ENCODE data around the gene CFAP210.

The CFAP210 gene

GRCh38 chr2:169676850-169677249 lies 17.4 kb downstream of the CFAP210 start:
- Histone ChIP-seq H3K27me3 (ENCODE audit: control insufficient read depth in 1 of 2, insufficient read depth in 1 of 2, low read length in 2 of 2) (no peaks in the 10 kb centered on the region), H3K9me3 (ENCODE audit: control insufficient read depth, low read length) (no peaks in the 10 kb centered on the region), H3K36me3 (ENCODE audit: control insufficient read depth in 1 of 2, insufficient read depth in 2 of 2, low read depth in 1 of 2, low read length in 2 of 2) (no peaks in the 10 kb centered on the region), H4K91ac (ENCODE audit: low read length) (no peak overlapping the region), H3K4me2 (ENCODE audit: low read length, poor library complexity, severe bottlenecking) (no peak overlapping the region), H3K14ac (ENCODE audit: low read length in 2 of 2) (no peak overlapping the region), H2BK120ac (ENCODE audit: low read depth, low read length) (no peak overlapping the region), H3K4me1 (ENCODE audit: control insufficient read depth, insufficient read depth, low read depth, low read length) (no peaks in the 10 kb centered on the region), H3K23ac (ENCODE audit: low read length in 2 of 2) (no peak overlapping the region), H3K4me3 (ENCODE audit: insufficient read depth in 1 of 2, low read depth in 1 of 2, low read length in 2 of 2) (no peak overlapping the region), H3K18ac (ENCODE audit: low read depth in 1 of 2, low read length in 2 of 2) (no peak overlapping the region), H3K79me1 (replicated peaks; ENCODE audit: low read length, poor library complexity, severe bottlenecking) (no peaks in the 10 kb centered on the region), H3K27ac (ENCODE audit: low read length, poor library complexity, severe bottlenecking) (no peak overlapping the region), H2BK12ac (ENCODE audit: low read length in 2 of 2) (no peak overlapping the region), H2AK5ac (ENCODE audit: low read length, severe bottlenecking) (no peak overlapping the region), H4K8ac (ENCODE audit: low read length) (no peak overlapping the region), H3K4ac (ENCODE audit: low read depth in 1 of 2, low read length in 2 of 2) (no peak overlapping the region), H2BK5ac (ENCODE audit: low read depth, low read length, poor library complexity, severe bottlenecking) (no peak overlapping the region), H2BK15ac (ENCODE audit: low read depth, poor library complexity, severe bottlenecking) (no peak overlapping the region), H2AFZ (ENCODE audit: low read depth, low read length) (no peak overlapping the region), H3K9ac (ENCODE audit: low read length) (no peak overlapping the region)
- DNase-seq = no peak
- 87% methylated on average over 6 of the region's 6 CpGs for WGBS

- no peaks in the 10 kb centered on the region for H3K36me3 ChIP-seq (ENCODE audit: control insufficient read depth in 1 of 2, insufficient read depth in 2 of 2, low read depth in 1 of 2, low read length in 2 of 2)
- H3K79me1 ChIP-seq (replicated peaks; ENCODE audit: low read length, poor library complexity, severe bottlenecking) = no peaks in the 10 kb centered on the region
- no peak overlapping the region for H2BK15ac ChIP-seq (ENCODE audit: low read depth, poor library complexity, severe bottlenecking)
- H3K18ac ChIP-seq (ENCODE audit: low read depth in 1 of 2, low read length in 2 of 2) = no peak overlapping the region
- DNase-seq = no peak
- H3K4me1 ChIP-seq (ENCODE audit: control insufficient read depth, insufficient read depth, low read depth, low read length) = no peaks in the 10 kb centered on the region
- no CpG with 5 or more reads among the region's 3 CpGs for WGBS
- no peak overlapping the region for H4K8ac ChIP-seq (ENCODE audit: low read length)
- no peak overlapping the region for H3K4ac ChIP-seq (ENCODE audit: low read depth in 1 of 2, low read length in 2 of 2)
- H3K4me3 ChIP-seq (ENCODE audit: insufficient read depth in 1 of 2, low read depth in 1 of 2, low read length in 2 of 2) = no peak overlapping the region
- H4K91ac ChIP-seq (ENCODE audit: low read length) = no peak overlapping the region
- no peak overlapping the region for H2BK120ac ChIP-seq (ENCODE audit: low read depth, low read length)
- H3K9me3 ChIP-seq (ENCODE audit: control insufficient read depth, low read length) = no peaks in the 10 kb centered on the region
- no peak overlapping the region for H2BK5ac ChIP-seq (ENCODE audit: low read depth, low read length, poor library complexity, severe bottlenecking)
- H2BK12ac ChIP-seq (ENCODE audit: low read length in 2 of 2) = no peak overlapping the region
- no peak overlapping the region for H3K23ac ChIP-seq (ENCODE audit: low read length in 2 of 2)
- no peak overlapping the region for H3K9ac ChIP-seq (ENCODE audit: low read length)
- no peaks in the 10 kb centered on the region for H3K27me3 ChIP-seq (ENCODE audit: control insufficient read depth in 1 of 2, insufficient read depth in 1 of 2, low read length in 2 of 2)
- H3K4me2 ChIP-seq (ENCODE audit: low read length, poor library complexity, severe bottlenecking) = no peak overlapping the region
- H2AK5ac ChIP-seq (ENCODE audit: low read length, severe bottlenecking) = no peak overlapping the region
- H3K14ac ChIP-seq (ENCODE audit: low read length in 2 of 2) = no peak overlapping the region
- H3K27ac ChIP-seq (ENCODE audit: low read length, poor library complexity, severe bottlenecking) = no peak overlapping the region
- H2AFZ ChIP-seq (ENCODE audit: low read depth, low read length) = no peak overlapping the region
These were observed 17.8 kb downstream of the CFAP210 start for GRCh38 chr2:169676357-169676756.

- no peak for DNase-seq
- H3K4me1 ChIP-seq (ENCODE audit: control insufficient read depth, insufficient read depth, low read depth, low read length) = no peaks in the 10 kb centered on the region
- H3K27ac ChIP-seq (ENCODE audit: low read length, poor library complexity, severe bottlenecking) = no peak overlapping the region
- no peak overlapping the region for H3K18ac ChIP-seq (ENCODE audit: low read depth in 1 of 2, low read length in 2 of 2)
- no peaks in the 10 kb centered on the region for H3K36me3 ChIP-seq (ENCODE audit: control insufficient read depth in 1 of 2, insufficient read depth in 2 of 2, low read depth in 1 of 2, low read length in 2 of 2)
- H3K27me3 ChIP-seq (ENCODE audit: control insufficient read depth in 1 of 2, insufficient read depth in 1 of 2, low read length in 2 of 2) = no peaks in the 10 kb centered on the region
- no peaks in the 10 kb centered on the region for H3K79me1 ChIP-seq (replicated peaks; ENCODE audit: low read length, poor library complexity, severe bottlenecking)
- no peak overlapping the region for H2BK5ac ChIP-seq (ENCODE audit: low read depth, low read length, poor library complexity, severe bottlenecking)
- no peak overlapping the region for H2AK5ac ChIP-seq (ENCODE audit: low read length, severe bottlenecking)
- H2AFZ ChIP-seq (ENCODE audit: low read depth, low read length) = no peak overlapping the region
- no peak overlapping the region for H4K8ac ChIP-seq (ENCODE audit: low read length)
- H3K4me2 ChIP-seq (ENCODE audit: low read length, poor library complexity, severe bottlenecking) = no peak overlapping the region
- no peak overlapping the region for H3K23ac ChIP-seq (ENCODE audit: low read length in 2 of 2)
- no peak overlapping the region for H3K9ac ChIP-seq (ENCODE audit: low read length)
- no peak overlapping the region for H2BK15ac ChIP-seq (ENCODE audit: low read depth, poor library complexity, severe bottlenecking)
- no peak overlapping the region for H3K4ac ChIP-seq (ENCODE audit: low read depth in 1 of 2, low read length in 2 of 2)
- no peak overlapping the region for H2BK120ac ChIP-seq (ENCODE audit: low read depth, low read length)
- no peak overlapping the region for H4K91ac ChIP-seq (ENCODE audit: low read length)
- no peak overlapping the region for H3K4me3 ChIP-seq (ENCODE audit: insufficient read depth in 1 of 2, low read depth in 1 of 2, low read length in 2 of 2)
- no peak overlapping the region for H2BK12ac ChIP-seq (ENCODE audit: low read length in 2 of 2)
- 100% methylated on average over 2 of the region's 2 CpGs for WGBS
- H3K9me3 ChIP-seq (ENCODE audit: control insufficient read depth, low read length) = no peaks in the 10 kb centered on the region
- H3K14ac ChIP-seq (ENCODE audit: low read length in 2 of 2) = no peak overlapping the region
These were observed 20.3 kb downstream of the CFAP210 start for GRCh38 chr2:169673921-169674320.

- 69% methylated on average over 1 of the region's 3 CpGs for WGBS
These were observed 21.1 kb downstream of the CFAP210 start for GRCh38 chr2:169673106-169673505.

More at GRCh38 chr2:169673106-169673505, 21.1 kb downstream of the CFAP210 start:
- H4K91ac ChIP-seq (ENCODE audit: low read length) = no peak overlapping the region
- H2AK5ac ChIP-seq (ENCODE audit: low read length, severe bottlenecking) = no peak overlapping the region
- H2BK15ac ChIP-seq (ENCODE audit: low read depth, poor library complexity, severe bottlenecking) = peak overlapping the region; percentile 69
- H3K14ac ChIP-seq (ENCODE audit: low read length in 2 of 2) = no peak overlapping the region
- H4K8ac ChIP-seq (ENCODE audit: low read length) = no peak overlapping the region
- H3K4ac ChIP-seq (ENCODE audit: low read depth in 1 of 2, low read length in 2 of 2) = no peak overlapping the region
- H2BK12ac ChIP-seq (ENCODE audit: low read length in 2 of 2) = no peak overlapping the region
- no peak overlapping the region for H3K4me2 ChIP-seq (ENCODE audit: low read length, poor library complexity, severe bottlenecking)
- H2BK120ac ChIP-seq (ENCODE audit: low read depth, low read length) = no peak overlapping the region
- no peaks in the 10 kb centered on the region for H3K79me1 ChIP-seq (replicated peaks; ENCODE audit: low read length, poor library complexity, severe bottlenecking)
- H3K9ac ChIP-seq (ENCODE audit: low read length) = no peak overlapping the region
- no peaks in the 10 kb centered on the region for H3K9me3 ChIP-seq (ENCODE audit: control insufficient read depth, low read length)
- H3K27me3 ChIP-seq (ENCODE audit: control insufficient read depth in 1 of 2, insufficient read depth in 1 of 2, low read length in 2 of 2) = no peaks in the 10 kb centered on the region
- no peak overlapping the region for H3K23ac ChIP-seq (ENCODE audit: low read length in 2 of 2)
- H3K4me1 ChIP-seq (ENCODE audit: control insufficient read depth, insufficient read depth, low read depth, low read length) = no peaks in the 10 kb centered on the region
- H3K18ac ChIP-seq (ENCODE audit: low read depth in 1 of 2, low read length in 2 of 2) = no peak overlapping the region
- H2AFZ ChIP-seq (ENCODE audit: low read depth, low read length) = no peak overlapping the region
- no peaks in the 10 kb centered on the region for H3K36me3 ChIP-seq (ENCODE audit: control insufficient read depth in 1 of 2, insufficient read depth in 2 of 2, low read depth in 1 of 2, low read length in 2 of 2)
- no peak for DNase-seq
- no peak overlapping the region for H3K27ac ChIP-seq (ENCODE audit: low read length, poor library complexity, severe bottlenecking)
- H3K4me3 ChIP-seq (ENCODE audit: insufficient read depth in 1 of 2, low read depth in 1 of 2, low read length in 2 of 2) = no peak overlapping the region
- no peak overlapping the region for H2BK5ac ChIP-seq (ENCODE audit: low read depth, low read length, poor library complexity, severe bottlenecking)
